Measurements from ENCODE around the gene MYOM1. TPM values are rescaled to one million over a fixed set of nuclear protein-coding genes. Genes with fewer than 3 reads are reported as not detected.
A peak's percentile ranks its signal among the peaks of the same experiment; 100 is the strongest.

The MYOM1 gene
- total and polyA plus RNA-seq, 4 donors: 15.8 to 63.8 (median 26.4) TPM

- H3K4me1 ChIP-seq (ENCODE audit: control insufficient read depth in 1 of 2, insufficient read depth in 2 of 2, low read length in 2 of 2): peaks cover 0 to 12% of the 10 kb centered on the region in 2 donors
These were observed 42.7 kb upstream of the MYOM1 start for GRCh38 chr18:3262234-3263131.

GRCh38 chr18:3261373-3262233 lies 41.8 kb upstream of the MYOM1 start, which contains the start of gene MYL12B:
MYL12B (plus strand) TSS chr18:3262133; CDS start chr18:3272899, 10,766 bp downstream.
- intact Hi-C loops (cut with DNase I): loop anchor here (5.0 to 10.0 kb wide), 3 partner anchors 191 to 713 kb away; partner anchors contain the start of gene TGIF1 (in 1 of the 2)
- Histone ChIP-seq H3K27me3 (ENCODE audit: control insufficient read depth in 1 of 2, insufficient read depth in 2 of 2, low read length in 1 of 2) (no peaks in the 10 kb centered on the region), H3K27ac (ENCODE audit: low read depth in 1 of 2, low read length in 2 of 2) (peak within 1 kb of the TSS; percentile 66 to 87), H3K4me3 (ENCODE audit: low read length in 2 of 2) (peak within 1 kb of the TSS; percentile 65 to 87), H3K4me1 (ENCODE audit: control insufficient read depth in 1 of 2, insufficient read depth in 2 of 2, low read length in 2 of 2) (peaks cover 0 to 7% of the 10 kb centered on the region in 2 donors), H3K9me3 (ENCODE audit: control insufficient read depth, low read length) (no peaks in the 10 kb centered on the region), H3K36me3 (ENCODE audit: control insufficient read depth in 1 of 2, insufficient read depth in 2 of 2, low read length in 1 of 2) (peaks cover 0 to 4% of the 10 kb centered on the region in 2 donors)
- 0 to 1% methylated on average over 77 to 84 of the region's 84 CpGs for WGBS, 2 donors
- ATAC-seq (ENCODE audit: low FRiP score): peak; percentile 95
- peak; percentile 87 to 92 for DNase-seq

More at GRCh38 chr18:3262234-3263131, 42.7 kb upstream of the MYOM1 start:
- intact Hi-C loops (cut with DNase I): loop anchor here (5.0 to 10.0 kb wide), 3 partner anchors 190 to 712 kb away; partner anchors contain the start of gene TGIF1 (in 1 of the 2)
- DNase-seq (no peak), ATAC-seq (ENCODE audit: low FRiP score) (peak; percentile 22)
- Histone ChIP-seq H3K27me3 (ENCODE audit: control insufficient read depth in 1 of 2, insufficient read depth in 2 of 2, low read length in 1 of 2) (no peaks in the 10 kb centered on the region), H3K36me3 (ENCODE audit: control insufficient read depth in 1 of 2, insufficient read depth in 2 of 2, low read length in 1 of 2) (peaks cover 0 to 4% of the 10 kb centered on the region in 2 donors), H3K27ac (ENCODE audit: low read depth in 1 of 2, low read length in 2 of 2) (peak overlapping the region; percentile 66 to 87), H3K9me3 (ENCODE audit: control insufficient read depth, low read length) (no peaks in the 10 kb centered on the region), H3K4me3 (ENCODE audit: low read length in 2 of 2) (peak overlapping the region; percentile 65 to 87)
- 0% methylated on average over 62 to 69 of the region's 69 CpGs for WGBS, 2 donors

- ATAC-seq (ENCODE audit: low FRiP score) (no peak), DNase-seq (no peak)
- 16 to 19% methylated on average over 5 of the region's 5 CpGs for WGBS, 2 donors
- Histone ChIP-seq H3K4me3 (ENCODE audit: low read length in 2 of 2) (peak overlapping the region; percentile 37 to 87), H3K27ac (ENCODE audit: low read depth in 1 of 2, low read length in 2 of 2) (peak overlapping the region; percentile 66 to 87), H3K9me3 (ENCODE audit: control insufficient read depth, low read length) (no peaks in the 10 kb centered on the region), H3K4me1 (ENCODE audit: control insufficient read depth in 1 of 2, insufficient read depth in 2 of 2, low read length in 2 of 2) (peaks cover 0 to 7% of the 10 kb centered on the region in 2 donors), H3K36me3 (ENCODE audit: control insufficient read depth in 1 of 2, insufficient read depth in 2 of 2, low read length in 1 of 2) (peaks cover 0 to 4% of the 10 kb centered on the region in 2 donors), H3K27me3 (ENCODE audit: control insufficient read depth in 1 of 2, insufficient read depth in 2 of 2, low read length in 1 of 2) (no peaks in the 10 kb centered on the region)
- intact Hi-C loops (cut with DNase I): loop anchor here (5.0 to 10.0 kb wide), 3 partner anchors 191 to 714 kb away; partner anchors contain the start of gene TGIF1 (in 1 of the 2)
These were observed 41.2 kb upstream of the MYOM1 start for GRCh38 chr18:3260995-3261372.

- ATAC-seq (ENCODE audit: low FRiP score): no peak
- Histone ChIP-seq H3K4me3 (ENCODE audit: low read length in 2 of 2) (no peak overlapping the region), H3K4me1 (ENCODE audit: control insufficient read depth in 1 of 2, insufficient read depth in 2 of 2, low read length in 2 of 2) (peaks cover 0 to 5% of the 10 kb centered on the region in 2 donors), H3K9me3 (ENCODE audit: control insufficient read depth, low read length) (no peaks in the 10 kb centered on the region), H3K36me3 (ENCODE audit: control insufficient read depth in 1 of 2, insufficient read depth in 2 of 2, low read length in 1 of 2) (peaks cover 2 to 13% of the 10 kb centered on the region in 2 donors), H3K27ac (ENCODE audit: low read depth in 1 of 2, low read length in 2 of 2) (peak overlapping the region; percentile 15 to 72), H3K27me3 (ENCODE audit: control insufficient read depth in 1 of 2, insufficient read depth in 2 of 2, low read length in 1 of 2) (no peaks in the 10 kb centered on the region)
- DNase-seq: no peak
- 54 to 71% methylated on average over 2 of the region's 2 CpGs for WGBS, 2 donors
- intact Hi-C loops (cut with DNase I): no loop called here
These were observed 37.9 kb upstream of the MYOM1 start for GRCh38 chr18:3257627-3258120.

- WGBS, 2 donors: 4 to 10% methylated on average over 5 of the region's 5 CpGs
- intact Hi-C loops (cut with DNase I): no loop called here
- Histone ChIP-seq H3K4me1 (ENCODE audit: control insufficient read depth in 1 of 2, insufficient read depth in 2 of 2, low read length in 2 of 2) (peaks cover 0 to 5% of the 10 kb centered on the region in 2 donors), H3K27me3 (ENCODE audit: control insufficient read depth in 1 of 2, insufficient read depth in 2 of 2, low read length in 1 of 2) (no peaks in the 10 kb centered on the region), H3K4me3 (ENCODE audit: low read length in 2 of 2) (no peak overlapping the region), H3K9me3 (ENCODE audit: control insufficient read depth, low read length) (no peaks in the 10 kb centered on the region), H3K36me3 (ENCODE audit: control insufficient read depth in 1 of 2, insufficient read depth in 2 of 2, low read length in 1 of 2) (peaks cover 2 to 13% of the 10 kb centered on the region in 2 donors), H3K27ac (ENCODE audit: low read depth in 1 of 2, low read length in 2 of 2) (peak overlapping the region; percentile 29 to 91)
- ATAC-seq (ENCODE audit: low FRiP score) (peak; percentile 43), DNase-seq (no peak)
These were observed 37.2 kb upstream of the MYOM1 start for GRCh38 chr18:3256693-3257626.

- peaks cover 0 to 5% of the 10 kb centered on the region in 2 donors for H3K4me1 ChIP-seq (ENCODE audit: control insufficient read depth in 1 of 2, insufficient read depth in 2 of 2, low read length in 2 of 2)
- no peaks in the 10 kb centered on the region for H3K27me3 ChIP-seq (ENCODE audit: control insufficient read depth in 1 of 2, insufficient read depth in 2 of 2, low read length in 1 of 2)
- ATAC-seq (ENCODE audit: low FRiP score) (no peak), DNase-seq (no peak)
- intact Hi-C loops (cut with DNase I): no loop called here
- H3K27ac ChIP-seq (ENCODE audit: low read depth in 1 of 2, low read length in 2 of 2): peak overlapping the region; percentile 67 to 68
- WGBS, 2 donors: 19 to 28% methylated on average over 5 of the region's 5 CpGs
- H3K36me3 ChIP-seq (ENCODE audit: control insufficient read depth in 1 of 2, insufficient read depth in 2 of 2, low read length in 1 of 2): peaks cover 2 to 13% of the 10 kb centered on the region in 2 donors
- no peaks in the 10 kb centered on the region for H3K9me3 ChIP-seq (ENCODE audit: control insufficient read depth, low read length)
- H3K4me3 ChIP-seq (ENCODE audit: low read length in 2 of 2): no peak overlapping the region
These were observed 35.9 kb upstream of the MYOM1 start for GRCh38 chr18:3255611-3256165.

GRCh38 chr18:3254725-3255124 lies 35.0 kb upstream of the MYOM1 start:
- Histone ChIP-seq H3K36me3 (ENCODE audit: control insufficient read depth in 1 of 2, insufficient read depth in 2 of 2, low read length in 1 of 2) (peaks cover 2 to 13% of the 10 kb centered on the region in 2 donors), H3K4me1 (ENCODE audit: control insufficient read depth in 1 of 2, insufficient read depth in 2 of 2, low read length in 2 of 2) (peaks cover 0 to 6% of the 10 kb centered on the region in 2 donors), H3K27me3 (ENCODE audit: control insufficient read depth in 1 of 2, insufficient read depth in 2 of 2, low read length in 1 of 2) (no peaks in the 10 kb centered on the region), H3K4me3 (ENCODE audit: low read length in 2 of 2) (no peak overlapping the region), H3K27ac (ENCODE audit: low read depth in 1 of 2, low read length in 2 of 2) (peak overlapping the region; percentile 59 to 67), H3K9me3 (ENCODE audit: control insufficient read depth, low read length) (no peaks in the 10 kb centered on the region)
- ATAC-seq (ENCODE audit: low FRiP score) (no peak), DNase-seq (no peak)
- 35 to 42% methylated on average over 4 of the region's 4 CpGs for WGBS, 2 donors
- intact Hi-C loops (cut with DNase I): no loop called here

Data from aorta (tissue), 5 donors.